ENCODE measurements around the gene PSMD5.

Gene PSMD5

GRCh38 chr9:120801441-120801840 lies 41.3 kb downstream of the PSMD5 start:
- no peak for FAIRE-seq

GRCh38 chr9:120792898-120793765 lies 49.6 kb downstream of the PSMD5 start, which contains the start of gene FBXW2:
FBXW2 (minus strand) TSS chr9:120793416; CDS start chr9:120788258, 5,158 bp downstream.
- no peak for FAIRE-seq

- FAIRE-seq = no peak
Observed at GRCh38 chr9:120791161-120791560, 51.6 kb downstream of the PSMD5 start.

- no peak for FAIRE-seq
Observed at GRCh38 chr9:120787933-120788332, 54.8 kb downstream of the PSMD5 start.

- FAIRE-seq = no peak
Observed at GRCh38 chr9:120783602-120784047, 59.1 kb downstream of the PSMD5 start.

- FAIRE-seq = no peak
Observed at GRCh38 chr9:120781236-120781635, 61.5 kb downstream of the PSMD5 start.

- FAIRE-seq = no peak
Observed at GRCh38 chr9:120780367-120780766, 62.4 kb downstream of the PSMD5 start.

- no peak for FAIRE-seq
Observed at GRCh38 chr9:120779227-120779626, 63.5 kb downstream of the PSMD5 start.

GRCh38 chr9:120778758-120779157 lies 64.0 kb downstream of the PSMD5 start:
- no peak for FAIRE-seq

- no peak for FAIRE-seq
Observed at GRCh38 chr9:120777229-120777628, 65.5 kb downstream of the PSMD5 start.

- FAIRE-seq = no peak
Observed at GRCh38 chr9:120776788-120777187, 65.9 kb downstream of the PSMD5 start.

- FAIRE-seq = no peak
Observed at GRCh38 chr9:120775859-120776258, 66.9 kb downstream of the PSMD5 start.

- FAIRE-seq = no peak
Observed at GRCh38 chr9:120774719-120775118, 68.0 kb downstream of the PSMD5 start.

- FAIRE-seq = no peak
Observed at GRCh38 chr9:120773256-120773655, 69.5 kb downstream of the PSMD5 start.

GRCh38 chr9:120770931-120771330 lies 71.8 kb downstream of the PSMD5 start:
- no peak for FAIRE-seq

- FAIRE-seq = no peak
Observed at GRCh38 chr9:120768886-120769285, 73.8 kb downstream of the PSMD5 start.

GRCh38 chr9:120768247-120768646 lies 74.5 kb downstream of the PSMD5 start:
- no peak for FAIRE-seq

GRCh38 chr9:120767451-120767850 lies 75.3 kb downstream of the PSMD5 start:
- no peak for FAIRE-seq

All from endometrium (tissue), 2 donors.